ENCODE data around the gene SYP. TPM values are rescaled to one million over a fixed set of nuclear protein-coding genes. Genes with fewer than 3 reads are reported as not detected.

SYP gene
- total and polyA plus RNA-seq, 7 donors = 0.37 to 1.6 (median 1.0) TPM

DNA sequence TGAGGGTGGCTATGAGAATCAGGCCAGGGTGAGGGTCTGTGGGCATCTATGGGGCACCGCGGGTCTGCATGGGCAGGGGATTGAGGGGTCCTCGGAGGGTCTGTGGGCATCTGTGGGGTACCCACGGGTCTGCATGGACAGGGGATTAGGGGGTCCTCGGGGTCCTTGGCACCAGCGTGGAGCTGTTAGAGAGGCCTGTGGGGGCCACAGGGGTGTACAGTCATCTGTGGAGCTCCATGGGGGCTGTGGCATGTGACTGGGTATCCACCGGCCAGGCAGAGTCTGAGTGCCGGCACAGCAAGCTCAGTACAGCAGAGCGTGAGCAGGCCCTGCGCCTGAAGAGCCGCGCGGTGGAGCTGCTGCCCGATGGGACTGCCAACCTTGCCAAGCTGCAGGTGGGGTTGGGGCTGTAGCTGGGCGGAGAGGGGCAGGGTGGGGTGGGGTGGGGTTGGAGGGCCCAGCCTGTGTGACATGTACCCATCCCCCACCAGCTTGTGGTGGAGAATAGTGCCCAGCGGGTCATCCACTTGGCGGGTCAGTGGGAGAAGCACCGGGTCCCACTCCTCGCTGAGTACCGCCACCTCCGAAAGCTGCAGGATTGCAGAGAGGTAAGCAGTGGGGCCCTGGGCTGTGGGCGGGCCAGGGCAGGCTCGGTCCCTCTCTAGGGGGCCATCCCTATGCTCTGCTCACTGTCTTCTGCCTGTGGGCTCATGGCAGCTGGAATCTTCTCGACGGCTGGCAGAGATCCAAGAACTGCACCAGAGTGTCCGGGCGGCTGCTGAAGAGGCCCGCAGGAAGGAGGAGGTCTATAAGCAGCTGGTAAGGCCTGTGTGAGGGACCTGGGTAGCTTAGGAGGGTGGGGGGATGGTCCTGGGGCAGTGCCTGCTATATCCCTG lies 48.2 kb upstream of the SYP start:
- ATAC-seq (no peak), DNase-seq (no peak)
- Histone ChIP-seq H3K27ac (no peak overlapping the region), H3K9me3 (no peaks in the 10 kb centered on the region), H3K36me3 (ENCODE audit: insufficient read depth in 1 of 2, low read depth in 1 of 2) (peaks cover 0 to 41% of the 10 kb centered on the region in 2 donors), H3K27me3 (ENCODE audit: insufficient read depth in 3 of 3, low read length in 2 of 3) (no peaks in the 10 kb centered on the region), H3K4me3 (no peak overlapping the region), H3K4me1 (no peaks in the 10 kb centered on the region)
- TF ChIP-seq, protein P1, sequence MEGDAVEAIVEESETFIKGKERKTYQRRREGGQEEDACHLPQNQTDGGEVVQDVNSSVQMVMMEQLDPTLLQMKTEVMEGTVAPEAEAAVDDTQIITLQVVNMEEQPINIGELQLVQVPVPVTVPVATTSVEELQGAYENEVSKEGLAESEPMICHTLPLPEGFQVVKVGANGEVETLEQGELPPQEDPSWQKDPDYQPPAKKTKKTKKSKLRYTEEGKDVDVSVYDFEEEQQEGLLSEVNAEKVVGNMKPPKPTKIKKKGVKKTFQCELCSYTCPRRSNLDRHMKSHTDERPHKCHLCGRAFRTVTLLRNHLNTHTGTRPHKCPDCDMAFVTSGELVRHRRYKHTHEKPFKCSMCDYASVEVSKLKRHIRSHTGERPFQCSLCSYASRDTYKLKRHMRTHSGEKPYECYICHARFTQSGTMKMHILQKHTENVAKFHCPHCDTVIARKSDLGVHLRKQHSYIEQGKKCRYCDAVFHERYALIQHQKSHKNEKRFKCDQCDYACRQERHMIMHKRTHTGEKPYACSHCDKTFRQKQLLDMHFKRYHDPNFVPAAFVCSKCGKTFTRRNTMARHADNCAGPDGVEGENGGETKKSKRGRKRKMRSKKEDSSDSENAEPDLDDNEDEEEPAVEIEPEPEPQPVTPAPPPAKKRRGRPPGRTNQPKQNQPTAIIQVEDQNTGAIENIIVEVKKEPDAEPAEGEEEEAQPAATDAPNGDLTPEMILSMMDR (IDR thresholded peaks at IDR 0.05) = no peak
- WGBS, 3 donors = 76 to 89% (median 82%) methylated on average over 13 to 28 of the region's 28 CpGs
- intact Hi-C loops (cut with DNase I) = no loop called here

GRCh38 chrX:49247346-49247745 lies 47.4 kb upstream of the SYP start:
- TF ChIP-seq, protein P1 (IDR thresholded peaks at IDR 0.05) = no peak
- Histone ChIP-seq H3K4me1 (no peaks in the 10 kb centered on the region), H3K4me3 (no peak overlapping the region), H3K27me3 (ENCODE audit: insufficient read depth in 3 of 3, low read length in 2 of 3) (no peaks in the 10 kb centered on the region), H3K9me3 (no peaks in the 10 kb centered on the region), H3K27ac (no peak overlapping the region), H3K36me3 (ENCODE audit: insufficient read depth in 1 of 2, low read depth in 1 of 2) (peaks cover 0 to 46% of the 10 kb centered on the region in 2 donors)
- DNase-seq = no peak
- 83 to 95% (median 95%) methylated on average over 7 to 11 of the region's 11 CpGs for WGBS, 3 donors
- intact Hi-C loops (cut with DNase I) = no loop called here
- ATAC-seq = no peak

DNA sequence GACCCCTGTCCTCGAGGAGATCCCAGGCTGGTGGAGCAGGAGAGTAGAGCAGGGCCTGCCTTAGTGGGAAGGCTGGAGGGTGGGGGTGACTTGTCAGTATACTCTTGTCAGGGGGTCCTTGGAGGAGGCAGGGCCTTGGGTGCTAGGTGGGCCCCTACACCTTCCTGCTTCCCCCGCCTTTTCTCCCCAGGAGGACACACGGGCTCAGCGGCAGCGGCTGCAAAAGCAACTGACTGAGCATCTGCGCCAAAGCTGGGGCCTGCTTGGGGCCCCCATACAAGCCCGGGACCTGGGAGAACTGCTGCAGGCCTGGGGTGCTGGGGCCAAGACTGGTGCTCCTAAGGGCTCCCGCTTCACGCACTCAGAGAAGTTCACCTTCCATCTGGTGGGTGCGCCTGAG lies 46.5 kb upstream of the SYP start:
- ATAC-seq = no peak
- WGBS, 3 donors = 94 to 98% (median 97%) methylated on average over 5 to 10 of the region's 10 CpGs

GRCh38 chrX:49244207-49244606 lies 44.2 kb upstream of the SYP start:
- intact Hi-C loops (cut with DNase I) = no loop called here
- ATAC-seq = no peak
- 86 to 94% (median 92%) methylated on average over 1 to 2 of the region's 2 CpGs for WGBS, 3 donors

More for the DNA sequence above, 46.5 kb upstream of the SYP start:
- Histone ChIP-seq H3K27me3 (ENCODE audit: insufficient read depth in 3 of 3, low read length in 2 of 3) (no peaks in the 10 kb centered on the region), H3K9me3 (no peaks in the 10 kb centered on the region), H3K4me3 (no peak overlapping the region), H3K27ac (no peak overlapping the region), H3K36me3 (ENCODE audit: insufficient read depth in 1 of 2, low read depth in 1 of 2) (peaks cover 0 to 46% of the 10 kb centered on the region in 2 donors), H3K4me1 (no peaks in the 10 kb centered on the region)
- no peak for DNase-seq
- intact Hi-C loops (cut with DNase I) = no loop called here
- TF ChIP-seq, protein P1 (IDR thresholded peaks at IDR 0.05) = no peak

More at GRCh38 chrX:49244207-49244606, 44.2 kb upstream of the SYP start:
- Histone ChIP-seq H3K27ac (no peak overlapping the region), H3K4me3 (no peak overlapping the region), H3K4me1 (no peaks in the 10 kb centered on the region), H3K9me3 (no peaks in the 10 kb centered on the region), H3K27me3 (ENCODE audit: insufficient read depth in 3 of 3, low read length in 2 of 3) (no peaks in the 10 kb centered on the region), H3K36me3 (ENCODE audit: insufficient read depth in 1 of 2, low read depth in 1 of 2) (peaks cover 0 to 46% of the 10 kb centered on the region in 2 donors)
- no peak for DNase-seq
- TF ChIP-seq, protein P1 (IDR thresholded peaks at IDR 0.05) = no peak

All from psoas muscle (tissue), 8 donors.